SK-N-SH (cell line): ENCODE data around the gene KLRC1.
"Not testable (repeated sequence)": the region's sequence is repeated elsewhere in the genome, so short reads cannot be mapped to it uniquely, and the experiment has no call there.

Experiments used
- CTCF ChIP-seq: fragments of 200-600 bp; sonication (generic); IDR thresholded peaks from 2 replicates; pipeline ENCODE4 v1.6.1; 2017; ENCODE audit warnings: antibody characterized with exemption, mild to moderate bottlenecking, moderate library complexity
- JUND ChIP-seq: IDR thresholded peaks from 2 replicates; pipeline ENCODE4 v1.4.0; 2012
- POLR2AphosphoS5 ChIP-seq: IDR thresholded peaks from 2 replicates; pipeline ENCODE4 v1.6.1; 2012; ENCODE audit warnings: low read depth, low read length
- RFX5 ChIP-seq: IDR thresholded peaks from 2 replicates; pipeline ENCODE4 v1.6.1; 2012; ENCODE audit warnings: mild to moderate bottlenecking, improper control_type of control experiment, low read length
- SMC3 ChIP-seq: IDR thresholded peaks from 2 replicates; pipeline ENCODE4 v1.6.1; 2012; ENCODE audit warnings: low read depth, low read length, improper control_type of control experiment
- TCF12 ChIP-seq: IDR thresholded peaks from 2 replicates; pipeline ENCODE4 v1.4.0; 2012
- TEAD4 ChIP-seq: IDR thresholded peaks from 2 replicates; pipeline ENCODE4 v1.4.0; 2012; ENCODE audit warnings: mild to moderate bottlenecking, borderline replicate concordance; ENCODE audit not compliant: insufficient read depth

- not testable (repeated sequence) for TF ChIP-seq POLR2AphosphoS5, SMC3, TCF12, TEAD4, CTCF, RFX5, JUND
These were observed 34.2 kb upstream of the KLRC1 start for GRCh38 chr12:10487328-10487727.
